GM12872 (cell line): ENCODE data around the gene POLR1C.

Source experiments
- TF ChIP-seq, protein P1 (sequence below): IDR thresholded peaks from 3 replicates; pipeline ENCODE4 v1.5.1; 2011; ENCODE audit warnings: low read depth, mild to moderate bottlenecking, low read length, moderate library complexity; ENCODE audit not compliant: insufficient read depth

Gene POLR1C

DNA sequence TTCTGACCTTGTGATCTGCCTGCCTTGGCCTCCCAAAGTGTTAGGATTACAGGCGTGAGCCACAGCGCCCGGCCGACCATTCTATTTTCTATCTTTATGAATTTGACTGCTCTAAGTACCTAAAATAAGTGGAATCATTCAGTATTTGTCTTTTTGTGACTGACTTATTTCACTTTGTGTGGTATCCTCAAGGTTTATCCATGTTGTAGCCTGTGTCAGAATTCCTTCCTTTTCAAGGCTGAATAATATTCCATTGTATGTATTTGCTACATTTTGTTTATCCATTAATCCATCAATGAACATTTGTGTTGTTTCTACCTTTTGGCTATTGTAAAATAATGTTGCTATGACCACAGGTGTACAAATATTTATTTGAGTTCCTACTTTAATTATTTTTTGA is 44.4 kb upstream of the POLR1C start:
- TF ChIP-seq, protein P1, sequence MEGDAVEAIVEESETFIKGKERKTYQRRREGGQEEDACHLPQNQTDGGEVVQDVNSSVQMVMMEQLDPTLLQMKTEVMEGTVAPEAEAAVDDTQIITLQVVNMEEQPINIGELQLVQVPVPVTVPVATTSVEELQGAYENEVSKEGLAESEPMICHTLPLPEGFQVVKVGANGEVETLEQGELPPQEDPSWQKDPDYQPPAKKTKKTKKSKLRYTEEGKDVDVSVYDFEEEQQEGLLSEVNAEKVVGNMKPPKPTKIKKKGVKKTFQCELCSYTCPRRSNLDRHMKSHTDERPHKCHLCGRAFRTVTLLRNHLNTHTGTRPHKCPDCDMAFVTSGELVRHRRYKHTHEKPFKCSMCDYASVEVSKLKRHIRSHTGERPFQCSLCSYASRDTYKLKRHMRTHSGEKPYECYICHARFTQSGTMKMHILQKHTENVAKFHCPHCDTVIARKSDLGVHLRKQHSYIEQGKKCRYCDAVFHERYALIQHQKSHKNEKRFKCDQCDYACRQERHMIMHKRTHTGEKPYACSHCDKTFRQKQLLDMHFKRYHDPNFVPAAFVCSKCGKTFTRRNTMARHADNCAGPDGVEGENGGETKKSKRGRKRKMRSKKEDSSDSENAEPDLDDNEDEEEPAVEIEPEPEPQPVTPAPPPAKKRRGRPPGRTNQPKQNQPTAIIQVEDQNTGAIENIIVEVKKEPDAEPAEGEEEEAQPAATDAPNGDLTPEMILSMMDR, result no peak

DNA sequence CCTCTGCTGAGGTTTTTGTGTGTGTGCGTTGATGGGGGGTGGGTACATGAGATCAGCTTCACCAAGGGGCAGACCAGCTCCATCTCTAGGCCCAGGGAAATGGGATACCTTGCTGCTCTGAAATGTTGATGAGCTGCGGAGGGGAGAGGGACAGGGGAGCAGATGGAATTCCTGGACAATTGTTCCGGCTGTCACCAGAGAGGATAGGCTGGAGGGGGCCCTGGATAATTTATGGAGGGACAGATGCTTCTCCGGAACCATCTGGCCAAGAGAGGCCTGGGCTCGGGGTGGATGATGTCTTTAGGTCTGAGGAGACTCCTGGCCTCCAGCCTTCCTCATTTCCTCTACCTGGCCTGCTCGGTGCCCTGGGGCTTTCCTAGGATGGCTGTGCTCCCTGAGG is 41.4 kb upstream of the POLR1C start:
- TF ChIP-seq, protein P1, result no peak

DNA sequence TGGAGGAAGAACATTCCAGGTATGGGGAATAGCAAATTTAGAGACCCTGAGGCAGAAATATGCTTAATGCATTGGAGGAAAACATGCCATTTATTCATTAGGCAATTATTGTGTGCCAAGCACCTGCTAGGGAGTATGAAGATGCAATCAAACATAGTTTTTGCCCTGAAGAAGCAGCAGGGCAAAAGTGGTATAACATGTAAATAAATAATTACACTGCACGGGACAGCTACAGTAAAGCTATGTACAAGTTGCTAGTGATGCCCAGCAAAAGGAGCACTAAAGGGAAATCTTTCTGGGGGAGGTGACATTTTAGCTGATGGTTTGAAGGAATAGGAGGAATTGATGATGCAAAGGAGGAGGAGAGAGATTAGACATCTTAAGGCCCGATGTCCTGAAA is 40.1 kb upstream of the POLR1C start:
- TF ChIP-seq, protein P1, result no peak

DNA sequence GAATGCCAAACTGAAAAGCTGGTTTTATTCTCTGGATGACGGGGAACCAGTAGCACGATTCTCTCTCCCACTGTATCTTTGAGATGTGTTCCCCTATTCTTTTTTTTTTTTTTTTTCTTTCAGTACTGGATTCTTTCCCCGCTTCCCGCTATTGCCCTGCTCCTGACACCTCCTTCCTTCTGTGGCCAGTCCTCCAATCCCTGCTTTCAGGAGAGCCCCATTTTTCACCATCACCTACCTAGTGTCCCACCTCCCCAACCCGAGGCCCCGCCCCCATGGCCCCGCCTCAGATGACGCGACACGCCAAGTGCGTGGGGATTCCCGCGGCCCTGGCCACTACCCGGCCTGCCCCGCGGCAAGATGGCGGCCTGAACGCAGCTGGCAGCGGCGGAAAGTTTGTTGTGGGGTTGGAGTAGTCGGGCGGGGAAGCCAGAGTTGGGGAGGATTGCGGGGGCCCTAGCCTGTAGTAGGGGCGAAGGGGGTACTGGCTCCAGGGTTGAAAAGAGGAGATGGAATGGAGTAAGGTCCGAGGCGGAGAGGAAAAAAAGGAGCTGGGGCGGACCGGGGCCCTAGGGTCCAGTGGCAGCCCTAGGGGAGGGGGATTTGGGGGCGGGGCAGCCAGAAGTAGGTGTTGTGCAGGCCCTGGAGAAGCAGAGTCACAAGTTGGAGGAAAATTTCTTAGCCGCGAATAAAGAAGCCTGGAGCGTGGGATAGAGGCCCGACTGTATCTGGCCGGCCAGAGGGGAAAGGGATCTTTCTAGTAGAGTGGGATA is 39.5 kb upstream of the POLR1C start, which contains the start of gene TJAP1:
Gene TJAP1, plus strand, starts transcription at position 336 of the 773 bp plus-strand sequence. CDS start 21,432 bp downstream, outside the sequence.
- TF ChIP-seq, protein P1, result no peak

DNA sequence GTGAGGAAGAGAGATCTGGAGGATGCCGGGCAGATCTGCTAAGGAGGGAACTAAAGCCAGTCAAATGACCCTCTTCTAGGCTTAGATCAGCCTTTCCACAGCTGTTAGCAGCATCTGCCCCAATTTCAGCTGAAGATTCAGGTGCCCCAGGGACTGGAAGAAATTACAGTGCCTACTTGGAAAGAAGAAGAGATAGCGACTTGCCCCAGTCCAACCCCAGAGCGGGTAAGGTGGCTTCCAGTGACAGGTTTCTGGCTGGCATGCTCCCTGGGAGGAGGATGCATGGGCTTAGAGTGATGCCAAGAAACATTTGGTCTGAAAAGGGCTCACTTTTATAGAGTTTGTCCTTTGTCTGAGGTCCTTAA is 38.9 kb upstream of the POLR1C start:
- TF ChIP-seq, protein P1, result no peak

DNA sequence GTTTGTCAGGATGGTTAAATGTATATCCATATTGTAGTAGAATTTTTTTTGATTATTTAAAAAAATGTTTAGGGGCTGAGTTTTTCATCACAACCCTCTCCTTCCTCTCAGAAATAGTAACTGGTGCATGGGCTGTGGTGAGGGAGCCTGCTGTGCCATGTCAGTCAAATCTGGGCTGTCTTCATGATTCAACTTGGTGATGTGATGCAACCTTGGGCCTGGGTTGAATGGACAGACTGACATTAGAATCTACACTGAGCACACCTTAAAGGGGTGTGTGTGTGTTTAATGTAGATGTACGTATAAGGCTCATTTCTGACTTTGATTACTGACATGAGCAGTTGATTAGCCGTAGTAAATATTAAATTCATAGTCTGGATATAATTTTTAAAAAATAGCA is 35.8 kb upstream of the POLR1C start:
- TF ChIP-seq, protein P1, result no peak

DNA sequence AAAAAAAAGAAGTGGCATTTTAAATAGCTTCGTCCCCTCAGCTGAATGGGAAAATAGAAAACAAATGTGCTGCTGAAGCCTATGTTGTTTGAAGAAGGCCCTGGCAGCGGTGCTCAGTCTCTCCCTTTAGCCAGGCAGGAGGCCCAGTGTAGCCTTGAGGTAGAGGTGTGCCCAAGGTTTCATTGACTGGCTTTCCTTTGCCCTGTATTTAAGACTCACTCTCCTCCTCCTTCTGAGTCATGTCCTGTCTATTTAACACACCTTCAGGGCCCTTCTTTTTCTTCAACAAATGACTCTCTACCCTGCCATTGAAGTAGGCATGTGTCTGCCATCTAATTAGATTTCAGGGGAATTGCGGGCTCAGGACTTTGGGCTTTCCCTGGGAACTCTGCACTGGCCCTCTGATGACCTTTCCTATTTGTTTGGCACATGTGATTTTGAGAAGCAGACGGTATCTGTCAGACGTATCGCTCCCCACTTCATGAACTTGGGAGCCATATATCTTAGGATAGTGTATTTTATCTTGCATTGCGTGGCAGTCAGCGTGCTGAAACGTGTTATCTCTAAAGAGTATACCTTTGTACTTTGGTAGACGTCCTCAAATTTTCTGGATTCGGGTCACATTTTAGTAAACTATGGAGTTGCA is 35.2 kb upstream of the POLR1C start:
- TF ChIP-seq, protein P1, result no peak
